Erythroblast (primary cell): Measurements from ENCODE around the gene CAPN13.

Source experiments
- DNase-seq, 2 experiments: peaks; one replicate each; lab custom pipeline; 2025; lab: John Stamatoyannopoulos, UW
- GATA1 ChIP-seq: IDR thresholded peaks from 2 replicates; pipeline ENCODE4 v1.6.1; 2011; ENCODE audit warnings: low read depth, mild to moderate bottlenecking, control low read depth, low read length, moderate library complexity
- POLR2A ChIP-seq: IDR thresholded peaks from 2 replicates; pipeline ENCODE4 v1.6.1; 2011; ENCODE audit warnings: mild to moderate bottlenecking, low read length

The CAPN13 gene

GRCh38 chr2:30800159-30800558 is 7.1 kb downstream of the CAPN13 start:
- no peak for DNase-seq
- TF ChIP-seq GATA1 = no peak
- TF ChIP-seq POLR2A = no peak

DNA sequence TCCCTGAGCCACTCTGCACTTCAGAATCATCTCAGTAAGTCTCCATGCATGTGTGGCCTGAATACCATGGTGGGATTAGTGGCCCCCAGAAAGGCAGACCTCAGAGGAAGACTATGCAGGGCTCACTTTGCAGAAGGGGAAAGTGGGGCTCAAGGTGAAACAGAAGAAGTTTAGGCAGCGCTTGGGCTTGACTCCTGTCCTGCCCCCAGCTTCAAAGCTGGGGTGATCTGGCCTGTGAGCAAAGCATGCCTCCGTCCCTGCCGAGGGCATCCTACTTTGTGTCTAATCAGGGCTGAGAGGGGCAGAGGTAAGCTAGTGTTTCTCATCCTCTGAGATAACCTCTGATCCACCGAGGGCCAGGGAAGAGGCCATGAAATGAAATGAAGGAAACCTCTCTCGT is 7.9 kb downstream of the CAPN13 start:
- no peak for DNase-seq
- no peak for TF ChIP-seq POLR2A
- no peak for TF ChIP-seq GATA1

GRCh38 chr2:30798536-30798991 is 8.7 kb downstream of the CAPN13 start:
- TF ChIP-seq GATA1 = no peak
- TF ChIP-seq POLR2A = no peak
- DNase-seq = no peak

DNA sequence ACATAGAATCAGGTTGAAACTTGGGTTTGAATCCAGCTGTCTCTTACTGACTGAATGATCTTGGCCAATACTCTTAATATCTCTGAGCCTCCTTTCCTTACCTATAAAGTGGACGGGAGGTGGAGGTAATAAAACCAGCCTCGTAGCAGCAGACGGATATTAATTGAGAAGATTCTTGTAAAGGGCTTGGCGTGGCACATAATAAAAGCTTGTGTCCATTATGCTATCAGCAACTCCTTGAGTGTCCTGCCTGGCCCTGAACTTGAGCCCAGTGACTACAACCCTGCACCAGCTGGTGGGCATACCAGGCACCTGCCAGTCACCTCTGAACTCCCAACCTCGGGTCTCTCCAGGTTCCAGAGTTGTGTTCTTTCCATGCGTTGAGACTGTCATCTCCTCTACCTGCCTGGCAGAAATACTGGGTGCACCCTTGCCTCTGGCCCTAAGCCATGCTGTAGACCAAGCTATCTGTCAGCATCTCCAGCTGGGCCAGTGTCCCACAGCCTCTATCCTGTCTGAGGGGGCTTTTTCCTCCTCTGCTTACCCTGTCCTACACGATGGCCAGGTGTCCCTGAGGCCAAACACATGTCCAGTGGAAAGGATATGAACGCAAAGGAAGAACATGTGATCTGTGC is 9.7 kb downstream of the CAPN13 start:
- no peak for DNase-seq
- TF ChIP-seq GATA1 (no peak), POLR2A (no peak)

GRCh38 chr2:30796699-30797098 is 10.5 kb downstream of the CAPN13 start:
- TF ChIP-seq POLR2A (no peak), GATA1 (no peak)
- DNase-seq = no peak

GRCh38 chr2:30792521-30792920 is 14.7 kb downstream of the CAPN13 start:
- TF ChIP-seq POLR2A (no peak), GATA1 (no peak)
- no peak for DNase-seq

DNA sequence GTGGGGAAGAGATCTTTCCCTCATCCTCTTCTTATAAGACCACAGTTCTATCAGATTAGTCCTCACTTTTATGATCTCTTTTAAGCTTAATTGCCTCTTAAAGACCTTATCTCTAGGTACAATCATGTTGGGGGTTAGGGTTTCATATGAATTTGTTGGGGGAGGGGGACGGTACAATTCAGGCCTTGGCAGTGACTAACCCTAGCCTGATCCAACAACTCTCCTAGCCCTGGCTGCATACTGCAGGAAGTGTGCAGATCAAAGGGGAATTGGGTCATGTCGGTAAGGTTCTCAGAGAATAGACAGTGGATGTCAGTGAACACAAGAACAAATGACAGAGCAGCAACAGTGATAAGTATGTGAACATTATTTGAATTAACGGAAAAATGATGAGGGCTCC is 16.4 kb downstream of the CAPN13 start:
- no peak for DNase-seq

GRCh38 chr2:30789670-30790210 is 17.5 kb downstream of the CAPN13 start:
- no peak for TF ChIP-seq GATA1
- TF ChIP-seq POLR2A = no peak

More for the DNA sequence above, 16.4 kb downstream of the CAPN13 start:
- no peak for TF ChIP-seq GATA1

GRCh38 chr2:30786923-30787685 is 20.1 kb downstream of the CAPN13 start:
- TF ChIP-seq POLR2A (no peak), GATA1 (no peak)
- DNase-seq = no peak

More at GRCh38 chr2:30789670-30790210, 17.5 kb downstream of the CAPN13 start:
- no peak for DNase-seq

- no peak for DNase-seq
Observed at GRCh38 chr2:30784682-30785081, 22.6 kb downstream of the CAPN13 start.

DNA sequence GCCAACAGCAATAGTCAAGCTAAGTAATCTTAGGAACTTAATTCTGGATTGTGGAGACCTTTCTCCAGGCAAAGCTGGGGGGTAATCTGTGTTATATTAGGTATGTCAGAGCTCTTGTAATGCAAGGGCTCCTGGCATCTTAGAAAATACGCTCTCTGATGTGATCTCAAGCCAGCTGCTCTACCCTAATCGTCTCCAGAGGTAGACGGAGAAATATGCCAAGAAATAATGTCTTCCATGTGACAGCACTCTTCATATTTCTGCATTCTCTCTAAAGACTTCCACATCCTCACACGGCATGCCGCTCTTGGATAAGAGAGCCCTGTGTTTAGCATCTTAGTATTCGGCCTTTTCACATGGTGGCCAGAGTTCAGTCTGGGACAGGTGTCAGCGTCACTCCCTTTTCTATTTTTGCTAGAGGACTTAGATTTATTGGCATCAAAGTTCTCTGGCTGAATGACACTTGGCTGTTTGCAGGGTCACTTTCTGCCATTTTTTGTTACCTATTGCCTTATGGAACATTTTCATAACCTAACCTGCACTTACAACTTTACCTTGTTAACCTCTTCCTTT is 25.2 kb downstream of the CAPN13 start:
- no peak for TF ChIP-seq GATA1
- TF ChIP-seq POLR2A = no peak
- no peak for DNase-seq

More at GRCh38 chr2:30784682-30785081, 22.6 kb downstream of the CAPN13 start:
- TF ChIP-seq POLR2A = no peak
- no peak for TF ChIP-seq GATA1

DNA sequence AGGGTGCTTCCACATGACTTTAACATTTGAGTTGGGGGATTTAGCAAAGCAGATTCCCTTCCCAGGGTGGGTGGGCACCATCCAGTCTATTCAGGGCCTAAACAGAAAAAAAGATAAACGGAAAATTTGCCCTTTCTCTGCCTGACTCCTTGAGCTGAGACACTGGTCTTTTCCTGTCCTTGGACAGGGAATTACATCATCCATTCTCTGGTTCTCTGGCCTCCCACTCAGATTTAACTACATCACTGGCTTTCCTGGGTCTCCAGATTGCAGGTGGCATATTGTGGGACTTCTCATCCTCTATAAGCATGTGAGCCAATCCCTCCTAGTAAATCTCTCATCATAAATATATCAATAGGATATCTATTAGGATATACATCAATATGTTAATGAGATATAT is 25.8 kb downstream of the CAPN13 start:
- no peak for DNase-seq
- TF ChIP-seq GATA1 = no peak

- DNase-seq = no peak
- TF ChIP-seq POLR2A = no peak
- no peak for TF ChIP-seq GATA1
Observed at GRCh38 chr2:30780776-30781330, 26.4 kb downstream of the CAPN13 start.

- TF ChIP-seq GATA1 = no peak
- TF ChIP-seq POLR2A = no peak
- no peak for DNase-seq
Observed at GRCh38 chr2:30778611-30779010, 28.6 kb downstream of the CAPN13 start.
